Hematopoietic multipotent progenitor cell treated with erythropoietin and hydrocortisone succinate and interleukin-3 and kit ligand, for 6 days (in vitro differentiated cells): ENCODE data around the gene RBP3.
A peak's percentile ranks its signal among the peaks of the same experiment; 100 is the strongest.

ENCODE experiments used
- DNase-seq: peaks from one replicate; pipeline ENCODE4 v3.0.0-alpha.2; 2015

The RBP3 gene

DNA sequence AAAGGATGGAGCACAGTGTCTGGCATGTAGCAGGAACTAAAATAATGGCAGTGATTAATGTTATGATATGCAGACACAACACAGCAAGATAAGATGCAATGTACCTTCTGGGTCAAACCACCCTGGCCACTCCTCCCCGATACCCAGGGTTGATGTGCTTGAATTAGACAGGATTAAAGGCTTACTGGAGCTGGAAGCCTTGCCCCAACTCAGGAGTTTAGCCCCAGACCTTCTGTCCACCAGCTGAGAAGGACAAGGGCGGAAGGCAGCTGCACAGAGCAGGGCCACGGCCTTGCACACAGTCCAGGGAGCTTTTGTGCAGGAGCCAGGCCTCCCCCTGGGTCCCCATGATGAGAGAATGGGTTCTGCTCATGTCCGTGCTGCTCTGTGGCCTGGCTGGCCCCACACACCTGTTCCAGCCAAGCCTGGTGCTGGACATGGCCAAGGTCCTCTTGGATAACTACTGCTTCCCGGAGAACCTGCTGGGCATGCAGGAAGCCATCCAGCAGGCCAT lies at the start of gene RBP3:
Gene RBP3, plus strand, starts transcription at position 226 of the 514 bp plus-strand sequence. Its CDS starts 122 bp downstream, at position 348.
- DNase-seq, result no peak

DNA sequence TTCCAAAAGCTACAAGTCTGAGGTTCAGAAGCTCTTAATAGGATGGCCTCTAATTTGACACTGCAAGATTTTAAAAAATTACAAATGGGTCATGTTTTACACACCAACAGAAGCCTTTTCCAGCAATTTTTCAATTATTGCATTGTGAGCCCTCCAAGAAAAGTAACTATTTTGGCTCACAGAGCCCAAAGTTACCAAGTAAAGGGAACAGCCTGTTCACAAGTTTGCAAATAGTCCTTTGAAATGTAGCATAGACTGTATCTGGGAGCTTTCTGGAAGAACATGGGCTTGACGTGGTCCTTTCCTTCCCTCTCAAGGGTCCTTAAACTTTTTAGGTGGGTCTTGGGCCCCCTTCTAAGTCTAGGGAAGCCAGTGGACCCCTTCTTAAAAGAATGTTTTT lies 49.4 kb upstream of the RBP3 start:
- DNase-seq, result no peak

DNA sequence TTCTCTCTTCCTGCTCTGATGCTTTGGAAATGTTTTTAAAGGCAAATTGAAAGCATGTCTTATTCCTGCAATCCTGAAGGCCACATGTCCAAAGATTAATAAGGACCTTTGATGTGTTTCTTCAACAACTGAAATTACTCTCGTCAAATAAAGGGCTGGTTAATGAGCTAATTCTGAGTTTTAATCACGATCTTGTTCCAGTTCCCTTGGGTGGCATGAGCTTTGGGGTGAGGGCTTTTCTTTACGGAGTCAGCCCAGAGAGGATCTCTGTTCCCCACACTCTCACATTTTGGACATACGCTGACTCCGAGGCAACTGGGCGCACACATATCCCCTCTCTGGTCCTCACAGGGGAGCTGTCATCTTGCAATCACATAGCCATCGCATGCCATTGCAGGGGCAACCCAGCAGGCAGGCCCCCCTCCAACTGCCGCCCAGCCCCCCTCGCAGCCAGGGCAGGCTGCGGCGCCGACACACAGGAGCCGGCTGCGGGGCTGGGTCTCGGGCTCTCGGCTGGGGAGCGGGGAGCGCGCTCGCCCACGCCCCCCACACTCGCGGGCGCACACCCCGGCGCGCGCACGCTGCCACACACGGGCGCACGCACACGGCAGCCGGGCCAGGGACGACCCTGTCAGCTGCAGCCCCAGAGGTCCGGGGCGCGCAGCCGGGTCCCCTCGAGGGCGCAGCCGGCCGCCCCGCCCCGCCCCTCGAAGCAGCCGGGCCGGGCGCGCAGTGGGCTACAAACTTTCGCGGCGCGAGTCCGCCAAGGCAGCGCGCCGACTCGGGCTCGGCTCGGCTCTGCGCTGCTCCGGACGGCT lies 48.3 kb upstream of the RBP3 start, which contains the start of gene GDF10:
Gene GDF10, plus strand, starts transcription at position 587 of the 818 bp plus-strand sequence. CDS start 455 bp downstream, outside the sequence.
- no peak for DNase-seq

DNA sequence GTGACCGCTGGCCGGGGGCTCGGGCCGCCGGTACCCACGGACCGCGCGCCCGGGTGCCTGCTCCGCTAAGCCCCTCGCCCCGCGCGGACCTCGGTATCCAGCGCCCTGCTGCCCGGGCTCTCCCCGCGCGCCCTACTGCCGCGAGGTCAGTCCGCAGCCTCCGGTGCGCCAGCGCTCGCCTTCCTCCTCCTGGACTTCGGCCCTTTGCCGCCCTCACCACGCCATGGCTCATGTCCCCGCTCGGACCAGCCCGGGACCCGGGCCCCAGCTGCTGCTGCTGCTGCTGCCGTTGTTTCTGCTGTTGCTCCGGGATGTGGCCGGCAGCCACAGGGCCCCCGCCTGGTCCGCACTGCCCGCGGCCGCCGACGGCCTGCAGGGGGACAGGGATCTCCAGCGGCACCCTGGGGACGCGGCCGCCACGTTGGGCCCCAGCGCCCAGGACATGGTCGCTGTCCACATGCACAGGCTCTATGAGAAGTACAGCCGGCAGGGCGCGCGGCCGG lies 47.7 kb upstream of the RBP3 start:
- DNase-seq, result no peak

DNA sequence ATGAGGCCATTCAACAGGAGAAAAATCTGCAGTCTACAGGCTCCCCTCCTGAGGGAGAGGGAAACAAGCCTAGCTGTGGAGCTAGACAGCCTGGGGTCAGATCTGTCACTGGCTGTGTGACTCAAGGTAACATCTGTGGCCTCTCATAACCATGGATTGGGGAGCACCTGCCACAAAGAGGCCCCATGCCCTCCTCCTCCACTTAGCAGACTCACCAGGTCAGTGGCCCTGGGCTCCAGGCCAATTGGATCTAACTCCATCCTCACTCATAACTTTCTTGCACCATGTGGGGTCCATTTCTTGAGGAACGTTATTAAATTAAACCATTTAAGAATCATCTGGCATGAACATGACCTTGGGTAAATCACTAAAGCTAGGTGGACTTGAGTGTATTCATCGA lies 46.3 kb upstream of the RBP3 start:
- no peak for DNase-seq

DNA sequence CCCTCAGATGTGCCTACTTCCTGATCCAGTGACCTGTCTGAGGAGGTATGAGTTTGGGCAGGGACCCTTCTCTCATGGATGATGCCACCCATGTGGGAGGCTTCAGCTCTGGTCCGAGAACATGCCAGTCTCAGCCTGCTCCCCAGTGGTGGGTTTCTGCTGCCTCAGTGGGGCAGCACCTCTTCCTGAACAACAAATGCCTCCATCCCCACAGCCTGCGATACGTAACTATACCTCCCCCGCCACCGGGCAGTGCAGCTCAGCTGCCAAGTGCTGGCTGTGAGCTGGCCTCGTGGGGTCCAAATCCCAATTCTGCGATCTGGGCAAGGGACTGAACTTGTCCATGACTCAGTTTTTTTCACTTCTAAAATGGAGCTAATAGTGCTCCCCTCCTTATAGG lies 45.1 kb upstream of the RBP3 start:
- no peak for DNase-seq

DNA sequence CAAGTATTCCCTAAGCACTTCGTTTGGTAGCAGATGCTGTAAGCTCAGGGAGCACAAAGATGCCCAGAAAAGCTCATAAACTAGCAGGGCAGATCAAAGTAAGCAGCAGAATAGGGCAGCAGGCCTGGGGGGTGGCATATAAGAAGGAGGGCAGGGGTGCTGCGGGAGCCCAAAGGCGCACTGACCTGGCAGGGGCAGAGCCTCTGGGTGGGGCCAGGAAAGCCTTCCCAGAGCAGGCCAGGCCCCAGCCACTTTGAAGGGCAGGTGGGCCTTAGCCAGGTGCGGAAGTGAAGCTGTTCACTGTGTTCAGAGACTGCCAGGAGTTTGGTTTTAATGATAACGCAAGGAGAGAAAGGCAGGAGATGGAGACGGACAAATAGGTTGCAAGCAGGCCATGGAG lies 44.3 kb upstream of the RBP3 start:
- no peak for DNase-seq

DNA sequence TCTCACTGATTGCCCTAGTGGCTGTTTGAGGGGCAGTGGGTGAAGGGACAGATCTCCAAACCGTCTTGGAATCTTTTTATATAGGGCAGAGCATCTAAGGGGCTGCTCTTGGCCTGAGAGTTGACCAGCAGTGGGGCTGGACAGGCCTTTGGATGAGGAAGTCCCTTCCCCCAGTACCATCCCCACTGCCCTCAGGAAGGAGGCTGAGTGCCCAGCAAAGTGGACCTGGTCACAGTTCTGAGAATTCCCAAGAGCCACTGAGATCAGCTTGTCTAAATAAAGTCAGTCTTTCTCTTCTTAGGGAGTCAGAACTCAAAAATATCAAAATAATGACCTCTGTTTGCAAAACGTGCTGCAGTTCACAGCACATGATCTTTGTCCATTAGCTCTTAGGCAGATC lies 42.6 kb upstream of the RBP3 start:
- no peak for DNase-seq

DNA sequence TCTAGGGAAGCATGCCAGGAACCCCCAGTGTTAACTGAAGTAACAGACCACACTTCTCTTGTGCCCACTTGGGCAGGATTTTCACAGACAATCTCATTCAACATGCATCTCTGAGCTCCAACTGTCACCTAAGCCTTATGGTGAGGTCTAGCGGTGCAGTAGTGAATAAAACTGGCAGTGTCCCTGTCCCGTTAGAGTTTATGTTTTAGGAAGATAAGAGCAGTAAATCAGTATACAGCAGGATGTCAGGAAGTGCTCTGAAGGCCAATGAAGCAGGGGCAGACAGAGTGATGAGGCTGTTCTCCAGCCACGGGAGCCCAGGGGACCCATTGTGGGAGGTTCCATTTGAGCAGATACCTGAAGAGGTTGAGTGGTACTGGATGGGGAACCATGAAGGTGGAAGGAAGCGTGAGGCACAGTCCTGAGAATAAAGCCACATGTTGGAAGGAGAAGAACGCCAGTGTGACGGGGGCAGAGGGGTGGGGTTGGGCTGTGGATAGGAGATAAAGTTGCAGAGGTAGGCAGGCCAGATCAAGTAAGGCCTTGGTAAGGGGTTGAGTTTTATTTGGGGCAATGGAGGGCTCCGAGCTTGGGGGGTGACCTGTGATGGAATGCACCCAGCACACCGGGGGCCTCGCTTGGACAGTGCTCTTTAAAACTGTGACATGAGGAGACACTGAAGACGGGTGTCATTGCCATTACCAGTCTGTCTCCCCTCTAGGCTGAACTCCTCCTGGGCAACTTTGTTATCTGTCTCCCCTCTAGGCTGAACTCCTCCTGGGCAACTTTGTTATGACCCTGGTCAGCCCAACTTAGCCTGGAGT lies 41.6 kb upstream of the RBP3 start:
- peak; percentile 91 for DNase-seq

DNA sequence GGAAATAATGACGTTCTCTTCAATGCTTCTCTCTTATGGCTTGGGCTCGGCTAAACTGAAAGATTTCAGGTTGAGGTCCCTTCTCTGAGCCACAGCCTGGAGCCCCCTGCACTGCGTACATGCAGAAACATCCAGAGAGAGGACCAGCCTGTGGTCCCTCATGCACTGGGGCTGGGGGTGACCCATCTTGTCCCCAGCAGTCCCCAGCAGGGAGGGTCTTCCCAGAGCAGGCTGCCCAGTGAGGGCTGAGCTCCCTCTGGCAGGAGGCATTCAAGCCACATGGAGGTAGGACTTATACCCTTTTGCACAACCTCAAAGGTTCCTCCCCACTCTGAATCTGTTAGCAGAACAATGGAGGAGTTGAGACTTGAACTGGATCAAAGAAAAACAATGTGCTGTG lies 40.8 kb upstream of the RBP3 start:
- no peak for DNase-seq

DNA sequence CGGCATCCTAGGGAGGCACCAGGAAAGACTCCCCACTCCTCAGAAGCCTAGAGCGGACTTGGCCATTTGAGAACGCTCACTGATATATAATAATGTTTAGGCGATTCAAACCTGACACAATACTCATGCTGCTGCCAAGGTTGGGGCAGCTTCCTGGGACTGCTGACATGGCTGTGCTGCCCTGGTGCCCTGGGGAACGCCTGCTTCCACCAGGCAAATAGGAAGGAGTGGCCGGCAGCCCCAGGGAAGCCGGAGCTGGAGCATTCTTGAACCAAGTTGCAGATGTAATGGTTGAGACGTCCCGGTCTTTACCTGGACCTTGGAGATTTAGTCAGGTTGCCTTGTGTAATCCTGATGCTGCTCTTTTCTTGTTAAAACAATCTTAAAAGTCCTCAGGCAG lies 39.4 kb upstream of the RBP3 start:
- no peak for DNase-seq

DNA sequence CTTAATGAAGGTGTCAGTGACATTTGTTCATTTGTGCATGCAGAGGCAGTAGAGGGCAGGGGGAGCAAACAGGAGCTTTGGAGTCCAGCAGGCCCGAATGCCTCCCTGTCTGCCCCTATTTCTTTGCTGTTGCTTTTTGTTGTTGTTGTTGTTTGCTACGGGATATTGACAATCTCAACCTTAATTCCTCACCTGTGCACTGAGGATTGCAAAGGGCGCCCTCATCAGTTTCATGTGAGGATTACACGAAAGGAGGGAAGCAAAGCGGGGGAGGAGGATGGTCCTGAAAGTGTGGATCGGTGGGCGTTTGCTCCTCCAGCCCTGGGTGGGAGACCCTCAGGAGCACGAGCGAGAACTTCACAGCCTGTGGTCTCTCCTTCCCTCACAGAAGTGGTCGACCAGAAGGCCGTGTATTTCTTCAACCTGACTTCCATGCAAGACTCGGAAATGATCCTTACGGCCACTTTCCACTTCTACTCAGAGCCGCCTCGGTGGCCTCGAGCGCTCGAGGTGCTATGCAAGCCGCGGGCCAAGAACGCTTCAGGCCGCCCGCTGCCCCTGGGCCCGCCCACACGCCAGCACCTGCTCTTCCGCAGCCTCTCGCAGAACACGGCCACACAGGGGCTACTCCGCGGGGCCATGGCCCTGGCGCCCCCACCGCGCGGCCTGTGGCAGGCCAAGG lies 38.6 kb upstream of the RBP3 start:
- DNase-seq, result peak; percentile 45

DNA sequence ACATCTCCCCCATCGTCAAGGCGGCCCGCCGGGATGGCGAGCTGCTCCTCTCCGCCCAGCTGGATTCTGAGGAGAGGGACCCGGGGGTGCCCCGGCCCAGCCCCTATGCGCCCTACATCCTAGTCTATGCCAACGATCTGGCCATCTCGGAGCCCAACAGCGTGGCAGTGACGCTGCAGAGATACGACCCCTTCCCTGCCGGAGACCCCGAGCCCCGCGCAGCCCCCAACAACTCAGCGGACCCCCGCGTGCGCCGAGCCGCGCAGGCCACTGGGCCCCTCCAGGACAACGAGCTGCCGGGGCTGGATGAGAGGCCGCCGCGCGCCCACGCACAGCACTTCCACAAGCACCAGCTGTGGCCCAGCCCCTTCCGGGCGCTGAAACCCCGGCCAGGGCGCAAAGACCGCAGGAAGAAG lies 38.1 kb upstream of the RBP3 start:
- no peak for DNase-seq

DNA sequence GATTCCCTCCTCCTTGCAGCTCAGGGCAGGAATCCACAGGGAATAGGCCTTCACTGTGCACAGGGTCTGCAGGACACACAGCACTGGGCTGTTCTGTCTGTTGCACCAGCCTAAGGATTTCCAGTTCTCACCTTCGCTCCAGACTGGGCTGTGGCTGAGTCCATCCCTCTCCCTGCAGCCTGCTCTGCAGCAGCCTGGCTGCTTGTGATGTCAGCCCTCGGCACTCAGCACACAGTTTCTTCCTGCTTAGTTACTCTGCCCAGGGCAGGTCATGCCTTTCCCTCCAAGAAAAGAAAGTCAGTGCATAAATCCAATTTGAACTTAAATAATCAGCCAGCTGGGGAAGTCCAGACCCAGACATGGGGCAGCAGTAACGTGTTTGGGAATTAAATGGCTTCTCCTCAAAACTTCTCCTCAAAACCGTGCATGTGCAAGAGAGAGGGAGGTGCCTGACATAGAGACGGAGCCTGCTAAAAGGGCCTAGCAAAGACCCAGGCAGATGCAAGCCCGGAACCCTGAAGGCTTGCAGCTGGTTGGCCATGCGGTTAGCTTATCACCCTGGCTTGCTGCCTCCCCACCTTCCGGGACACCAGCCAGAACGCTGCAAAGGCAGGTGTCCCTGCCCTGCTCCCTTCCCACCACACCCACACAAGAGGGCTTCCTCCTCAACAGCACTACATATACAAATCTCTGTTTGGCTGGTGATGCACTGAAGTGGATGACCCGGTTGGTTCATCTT lies 36.8 kb upstream of the RBP3 start:
- peak; percentile 77 for DNase-seq

DNA sequence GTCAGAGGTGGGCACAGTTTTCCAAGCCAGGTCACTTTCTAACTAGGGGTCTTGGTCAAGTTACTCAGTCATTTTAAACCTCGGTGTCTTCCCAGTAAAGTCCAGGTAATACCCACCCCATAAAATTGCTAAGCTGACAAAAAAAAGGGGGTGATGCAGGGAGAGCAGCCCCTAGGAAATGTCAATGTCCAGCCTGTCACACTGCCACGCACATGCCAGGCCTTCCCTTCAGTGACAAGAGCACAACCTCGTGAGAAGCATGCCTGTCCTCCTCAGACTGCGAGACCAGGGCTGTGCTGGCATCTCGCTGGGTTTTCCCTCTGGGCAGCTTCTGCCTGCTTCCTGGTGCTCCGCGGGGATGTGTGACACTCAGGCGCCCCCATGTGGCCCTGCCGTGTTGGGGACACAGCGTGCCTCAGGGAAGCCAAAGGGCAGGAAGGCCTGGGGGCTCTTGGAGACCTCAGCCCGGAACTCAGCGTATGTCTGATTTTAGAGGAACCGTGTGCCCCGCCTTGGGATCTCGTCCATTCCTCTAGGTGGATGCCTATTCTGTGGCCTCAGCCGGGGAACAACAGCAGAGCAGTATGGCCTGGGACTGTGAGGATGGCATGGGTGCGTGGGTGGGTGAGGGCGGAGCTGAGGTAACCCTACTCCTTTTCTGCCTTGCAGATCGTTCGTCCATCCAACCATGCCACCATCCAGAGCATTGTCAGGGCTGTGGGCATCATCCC lies 36.1 kb upstream of the RBP3 start:
- DNase-seq, result peak; percentile 91

DNA sequence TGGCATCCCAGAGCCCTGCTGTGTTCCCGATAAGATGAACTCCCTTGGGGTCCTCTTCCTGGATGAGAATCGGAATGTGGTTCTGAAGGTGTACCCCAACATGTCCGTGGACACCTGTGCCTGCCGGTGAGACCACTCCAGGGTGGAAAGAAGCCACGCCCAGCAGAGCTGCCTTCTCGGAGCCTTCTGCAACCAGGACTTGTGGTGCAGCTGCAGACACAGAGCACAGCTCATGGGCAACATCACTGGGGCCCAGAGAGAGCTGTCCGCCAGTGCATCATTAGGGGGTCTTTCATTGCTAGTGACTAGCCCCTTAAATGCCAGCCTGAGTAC lies 35.5 kb upstream of the RBP3 start:
- DNase-seq, result no peak

DNA sequence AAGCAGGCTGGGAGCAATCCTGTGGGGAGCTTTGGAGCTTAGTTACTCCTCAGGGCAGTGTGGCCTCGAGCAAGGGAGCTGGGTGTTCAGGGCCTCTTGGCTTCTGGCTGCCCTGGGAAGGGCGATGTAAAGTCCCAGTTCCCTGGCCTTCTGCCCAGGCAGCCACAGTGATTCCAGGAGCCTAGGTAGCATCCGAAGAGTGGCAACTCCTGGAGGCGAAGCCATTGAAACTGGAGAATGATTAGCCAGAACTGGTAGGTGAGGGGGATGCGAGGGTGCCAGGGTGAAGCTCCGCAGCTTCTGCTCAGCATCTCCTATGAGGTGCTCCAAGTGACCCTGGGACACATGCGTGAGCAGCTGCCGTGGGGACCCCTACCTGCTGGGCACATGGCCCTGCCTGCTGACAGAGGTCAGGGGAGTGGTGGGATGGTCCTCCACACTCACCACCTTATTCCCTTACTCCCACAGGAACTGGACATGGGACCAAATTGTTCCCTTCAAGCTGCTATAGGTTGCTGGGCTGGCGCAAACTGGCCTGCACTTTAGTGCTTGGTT lies 33.7 kb upstream of the RBP3 start:
- DNase-seq, result no peak

DNA sequence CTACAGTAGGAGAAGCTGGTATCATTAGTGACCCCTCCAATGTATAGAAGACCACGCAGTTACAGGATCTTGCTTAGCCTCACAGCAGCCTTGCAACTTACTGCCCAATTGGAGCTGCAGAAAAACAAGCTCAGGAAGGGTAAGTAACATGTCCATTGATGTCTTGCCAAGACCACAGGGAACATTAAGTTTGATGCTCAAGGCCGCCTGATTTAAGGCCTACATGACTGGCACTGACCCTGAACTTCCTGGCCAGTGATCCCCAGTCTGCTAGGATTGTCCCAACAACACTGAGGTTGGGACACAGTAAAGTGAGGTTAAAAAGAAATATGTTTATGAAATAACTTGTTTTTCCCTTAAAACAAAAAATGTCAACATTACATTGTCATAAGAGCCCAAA lies 32.7 kb upstream of the RBP3 start:
- DNase-seq, result no peak

DNA sequence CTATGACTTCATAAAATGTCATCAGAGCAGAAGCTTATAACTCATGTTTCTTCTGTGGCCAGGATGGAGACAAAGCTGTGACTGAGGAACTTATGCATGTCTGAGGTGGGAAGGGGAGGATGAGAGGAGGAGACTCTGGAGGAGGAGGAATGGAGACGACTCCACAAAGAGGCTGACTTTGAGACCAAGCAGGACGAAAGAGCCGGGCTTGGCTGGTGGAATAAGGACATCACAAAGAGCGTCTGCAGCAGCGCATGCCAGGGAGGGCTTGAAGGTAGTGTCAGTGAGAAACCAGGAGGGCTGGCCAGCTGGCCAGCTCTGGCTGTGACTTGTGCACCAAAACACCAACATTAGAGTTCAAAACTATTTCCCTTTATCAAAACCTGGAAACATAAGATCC lies 32.0 kb upstream of the RBP3 start:
- DNase-seq, result no peak

DNA sequence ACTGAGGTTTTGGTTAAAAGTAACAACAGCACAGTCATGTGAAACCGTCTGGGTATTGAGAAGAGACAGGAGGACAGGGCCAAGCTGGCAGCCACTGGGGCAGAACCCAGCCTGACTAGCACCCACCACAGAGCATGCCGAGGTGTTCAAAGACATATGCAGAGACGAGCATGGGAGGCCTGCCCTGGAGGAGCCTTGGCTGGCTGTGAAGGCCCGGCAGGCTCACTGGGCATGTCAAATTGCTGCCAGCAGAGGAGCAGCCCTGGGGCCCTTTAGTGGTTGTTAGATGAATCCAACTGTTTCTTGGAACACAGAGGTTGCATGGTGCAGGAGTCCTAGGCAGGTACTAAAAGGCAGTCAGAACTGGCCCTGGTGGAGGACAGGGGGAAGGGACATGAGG lies 30.9 kb upstream of the RBP3 start:
- no peak for DNase-seq

DNA sequence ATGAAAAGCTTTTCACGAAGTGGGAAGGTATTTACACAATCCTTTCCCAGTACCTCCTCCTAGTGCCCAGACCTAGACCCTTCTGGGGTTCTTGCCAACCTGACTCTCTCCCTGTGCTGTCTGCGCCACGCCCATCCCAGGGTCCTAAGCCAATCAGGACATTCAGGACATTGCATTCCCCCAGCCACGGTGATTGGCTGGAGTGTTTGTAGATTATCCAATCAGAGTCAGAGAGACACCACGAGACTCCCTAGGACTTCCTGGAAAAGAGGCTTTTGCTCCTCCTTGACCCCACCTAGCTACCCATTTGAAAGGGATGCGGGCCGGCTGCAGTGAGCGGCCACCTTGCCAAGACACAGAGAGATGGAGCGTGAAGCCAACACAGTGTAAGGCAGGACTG lies 29.5 kb upstream of the RBP3 start:
- no peak for DNase-seq
